Immature natural killer cell (primary cell): ENCODE results near the gene OTULIN. TPM values are rescaled to one million over a fixed set of nuclear protein-coding genes. Genes with fewer than 3 reads are reported as not detected.

Experiments
- DNase-seq, 3 donors: peaks; one replicate each; pipeline ENCODE4 v3.0.0; 2022; ENCODE audit warnings: mixed read lengths in 1 of 3
- H3K27ac Mint-ChIP-seq, 6 donors: one replicate each; pipeline ENCODE4 v1.8.0; 2020; ENCODE audit warnings: mixed read lengths in 6 of 6, mild to moderate bottlenecking in 5 of 6, inconsistent platforms in 4 of 6, moderate library complexity in 3 of 6
- H3K27me3 Mint-ChIP-seq, 3 donors: one replicate each; pipeline ENCODE4 v1.8.0; 2020 to 2021; ENCODE audit warnings: low read depth in 3 of 3, mild to moderate bottlenecking in 3 of 3, mixed read lengths in 3 of 3, moderate library complexity in 3 of 3, inconsistent platforms in 1 of 3
- H3K36me3 Mint-ChIP-seq, 3 donors: one replicate each; pipeline ENCODE4 v1.8.0; 2020; ENCODE audit warnings: mixed read lengths in 3 of 3, inconsistent platforms in 2 of 3, mild to moderate bottlenecking in 2 of 3
- H3K4me1 Mint-ChIP-seq, 2 donors: one replicate each; pipeline ENCODE4 v1.8.0; 2020; ENCODE audit warnings: inconsistent platforms in 2 of 2, mild to moderate bottlenecking in 2 of 2, mixed read lengths in 2 of 2, moderate library complexity in 1 of 2
- H3K4me3 Mint-ChIP-seq, 5 donors: one replicate each; pipeline ENCODE4 v1.8.0; 2020; ENCODE audit warnings: mild to moderate bottlenecking in 5 of 5, mixed read lengths in 5 of 5, inconsistent platforms in 3 of 5, moderate library complexity in 3 of 5
- H3K9me3 Mint-ChIP-seq, 6 donors: one replicate each; pipeline ENCODE4 v1.8.0; 2020; ENCODE audit warnings: mild to moderate bottlenecking in 6 of 6, mixed read lengths in 6 of 6, inconsistent platforms in 4 of 6, moderate library complexity in 3 of 6
- polyA plus RNA-seq, 3 donors: library from polyadenylated mRNA; unstranded; fragments of 300-500 nt; fragmentation: Illumina TruSeq; gene quantifications; one replicate each; pipeline ENCODE4 v1.2.3, GENCODE V29; 2021

Gene OTULIN
- polyA plus RNA-seq, 3 donors from 2014 or later = 15.4 to 23.8 (median 20.4) TPM

GRCh38 chr5:14733661-14734060 is 69.1 kb downstream of the OTULIN start:
- Mint-ChIP-seq H3K4me1 (peaks cover 0 to 2% of the 10 kb centered on the region in 2 donors), H3K36me3 (peaks cover 9 to 34% (median 21%) of the 10 kb centered on the region in 3 donors), H3K27ac (no peak overlapping the region), H3K27me3 (peaks cover 0 to 2% (median 2%) of the 10 kb centered on the region in 3 donors), H3K9me3 (no peaks in the 10 kb centered on the region), H3K4me3 (no peak overlapping the region)
- no peak for DNase-seq

- peaks cover 0 to 2% of the 10 kb centered on the region in 2 donors for H3K4me1 Mint-ChIP-seq
- H3K27ac Mint-ChIP-seq = peak overlapping the region in 1 of 6 donors; percentile 18
- no peaks in the 10 kb centered on the region for H3K9me3 Mint-ChIP-seq
- peaks cover 12 to 36% (median 28%) of the 10 kb centered on the region in 3 donors for H3K36me3 Mint-ChIP-seq
- DNase-seq = no peak
- H3K27me3 Mint-ChIP-seq = peaks cover 0 to 2% (median 2%) of the 10 kb centered on the region in 3 donors
- H3K4me3 Mint-ChIP-seq = no peak overlapping the region
These were observed 69.9 kb downstream of the OTULIN start for GRCh38 chr5:14734396-14734795.

GRCh38 chr5:14735944-14736343 is 71.4 kb downstream of the OTULIN start:
- Mint-ChIP-seq H3K4me1 (peaks cover 0 to 2% of the 10 kb centered on the region in 2 donors), H3K4me3 (no peak overlapping the region), H3K27me3 (peaks cover 0 to 2% (median 0%) of the 10 kb centered on the region in 3 donors), H3K36me3 (peaks cover 15 to 40% (median 31%) of the 10 kb centered on the region in 3 donors), H3K27ac (peak overlapping the region in 1 of 6 donors; percentile 28), H3K9me3 (no peaks in the 10 kb centered on the region)
- DNase-seq = no peak

GRCh38 chr5:14737291-14737690 is 72.8 kb downstream of the OTULIN start:
- peaks cover 0 to 2% (median 2%) of the 10 kb centered on the region in 3 donors for H3K27me3 Mint-ChIP-seq
- H3K27ac Mint-ChIP-seq = no peak overlapping the region
- H3K36me3 Mint-ChIP-seq = peaks cover 20 to 45% (median 33%) of the 10 kb centered on the region in 3 donors

GRCh38 chr5:14738050-14738449 is 73.5 kb downstream of the OTULIN start:
- Mint-ChIP-seq H3K4me3 (no peak overlapping the region), H3K27ac (peak overlapping the region in 1 of 6 donors; percentile 77), H3K36me3 (peaks cover 25 to 52% (median 33%) of the 10 kb centered on the region in 3 donors), H3K9me3 (no peaks in the 10 kb centered on the region), H3K27me3 (peaks cover 0 to 3% (median 2%) of the 10 kb centered on the region in 3 donors), H3K4me1 (peaks cover 0 to 2% of the 10 kb centered on the region in 2 donors)
- no peak for DNase-seq

More at GRCh38 chr5:14737291-14737690, 72.8 kb downstream of the OTULIN start:
- Mint-ChIP-seq H3K4me1 (peaks cover 0 to 2% of the 10 kb centered on the region in 2 donors), H3K9me3 (no peaks in the 10 kb centered on the region), H3K4me3 (no peak overlapping the region)
- no peak for DNase-seq

GRCh38 chr5:14739538-14739937 is 75.0 kb downstream of the OTULIN start:
- H3K4me1 Mint-ChIP-seq = peaks cover 6 to 7% of the 10 kb centered on the region in 2 donors
- H3K27ac Mint-ChIP-seq = no peak overlapping the region
- H3K9me3 Mint-ChIP-seq = no peaks in the 10 kb centered on the region
- no peak overlapping the region for H3K4me3 Mint-ChIP-seq
- peaks cover 0 to 3% (median 2%) of the 10 kb centered on the region in 3 donors for H3K27me3 Mint-ChIP-seq
- no peak for DNase-seq
- peaks cover 20 to 48% (median 29%) of the 10 kb centered on the region in 3 donors for H3K36me3 Mint-ChIP-seq

- no peak overlapping the region for H3K27ac Mint-ChIP-seq
- peaks cover 20 to 44% (median 29%) of the 10 kb centered on the region in 3 donors for H3K36me3 Mint-ChIP-seq
- DNase-seq = no peak
- no peak overlapping the region for H3K4me3 Mint-ChIP-seq
- H3K9me3 Mint-ChIP-seq = no peaks in the 10 kb centered on the region
- peaks cover 8 to 9% of the 10 kb centered on the region in 2 donors for H3K4me1 Mint-ChIP-seq
- peaks cover 0 to 3% (median 2%) of the 10 kb centered on the region in 3 donors for H3K27me3 Mint-ChIP-seq
These were observed 75.5 kb downstream of the OTULIN start for GRCh38 chr5:14739981-14740380.

- H3K36me3 Mint-ChIP-seq = peaks cover 25 to 43% (median 34%) of the 10 kb centered on the region in 3 donors
- no peak overlapping the region for H3K4me3 Mint-ChIP-seq
- H3K9me3 Mint-ChIP-seq = no peaks in the 10 kb centered on the region
- peaks cover 2 to 6% (median 3%) of the 10 kb centered on the region in 3 donors for H3K27me3 Mint-ChIP-seq
- H3K27ac Mint-ChIP-seq = peak overlapping the region in 1 of 6 donors; percentile 50
- no peak for DNase-seq
- H3K4me1 Mint-ChIP-seq = peaks cover 19 to 20% of the 10 kb centered on the region in 2 donors
These were observed 76.6 kb downstream of the OTULIN start for GRCh38 chr5:14741131-14741530.

- Mint-ChIP-seq H3K4me3 (no peak overlapping the region), H3K9me3 (no peaks in the 10 kb centered on the region), H3K27me3 (peaks cover 2 to 6% (median 3%) of the 10 kb centered on the region in 3 donors), H3K36me3 (peaks cover 25 to 41% (median 32%) of the 10 kb centered on the region in 3 donors), H3K4me1 (peaks cover 23 to 24% of the 10 kb centered on the region in 2 donors), H3K27ac (peak overlapping the region in 3 of 6 donors; percentile 13 to 78 (median 61))
- DNase-seq = no peak
These were observed 77.4 kb downstream of the OTULIN start for GRCh38 chr5:14741801-14742440.

GRCh38 chr5:14742498-14742897 is 78.0 kb downstream of the OTULIN start:
- peaks cover 25 to 41% (median 34%) of the 10 kb centered on the region in 3 donors for H3K36me3 Mint-ChIP-seq
- no peak for DNase-seq
- H3K27me3 Mint-ChIP-seq = peaks cover 2 to 6% (median 3%) of the 10 kb centered on the region in 3 donors
- H3K27ac Mint-ChIP-seq = peak overlapping the region in 2 of 6 donors; percentile 72 to 78
- no peak overlapping the region for H3K4me3 Mint-ChIP-seq
- peaks cover 23 to 24% of the 10 kb centered on the region in 2 donors for H3K4me1 Mint-ChIP-seq
- no peaks in the 10 kb centered on the region for H3K9me3 Mint-ChIP-seq

GRCh38 chr5:14743601-14744295 is 79.2 kb downstream of the OTULIN start:
- H3K36me3 Mint-ChIP-seq = peaks cover 21 to 32% (median 26%) of the 10 kb centered on the region in 3 donors

GRCh38 chr5:14744296-14745187 is 80.0 kb downstream of the OTULIN start:
- Mint-ChIP-seq H3K36me3 (peaks cover 19 to 30% (median 21%) of the 10 kb centered on the region in 3 donors), H3K4me1 (peaks cover 23 to 24% of the 10 kb centered on the region in 2 donors), H3K27me3 (peaks cover 0 to 6% (median 3%) of the 10 kb centered on the region in 3 donors), H3K4me3 (peak overlapping the region in 2 of 5 donors; percentile 47 to 50), H3K9me3 (no peaks in the 10 kb centered on the region), H3K27ac (peak overlapping the region; percentile 86 to 94 (median 88))
- no peak for DNase-seq

More at GRCh38 chr5:14743601-14744295, 79.2 kb downstream of the OTULIN start:
- Mint-ChIP-seq H3K4me3 (peak overlapping the region in 1 of 5 donors; percentile 47), H3K27ac (peak overlapping the region; percentile 36 to 91 (median 76)), H3K9me3 (no peaks in the 10 kb centered on the region), H3K27me3 (peaks cover 0 to 6% (median 3%) of the 10 kb centered on the region in 3 donors), H3K4me1 (peaks cover 23 to 24% of the 10 kb centered on the region in 2 donors)
- no peak for DNase-seq

GRCh38 chr5:14745188-14745563 is 80.7 kb downstream of the OTULIN start:
- H3K27me3 Mint-ChIP-seq = peaks cover 0 to 6% (median 3%) of the 10 kb centered on the region in 3 donors
- peak overlapping the region; percentile 86 to 94 (median 88) for H3K27ac Mint-ChIP-seq
- no peaks in the 10 kb centered on the region for H3K9me3 Mint-ChIP-seq
- H3K36me3 Mint-ChIP-seq = peaks cover 20 to 36% (median 21%) of the 10 kb centered on the region in 3 donors
- H3K4me1 Mint-ChIP-seq = peaks cover 23 to 24% of the 10 kb centered on the region in 2 donors
- DNase-seq = no peak
- H3K4me3 Mint-ChIP-seq = peak overlapping the region in 3 of 5 donors; percentile 40 to 50 (median 41)
